Measurements from ENCODE around the gene RFC3.

RFC3 gene

GRCh38 chr13:33875618-33876401 is 57.9 kb downstream of the RFC3 start:
- H3K27me3 ChIP-seq (ENCODE audit: control insufficient read depth, insufficient read depth, low read length, poor library complexity, severe bottlenecking): no peaks in the 10 kb centered on the region
- no peak overlapping the region for H3K27ac ChIP-seq (ENCODE audit: insufficient read depth, low read depth, low read length, poor library complexity, severe bottlenecking)
- no peaks in the 10 kb centered on the region for H3K36me3 ChIP-seq (ENCODE audit: control insufficient read depth, insufficient read depth, low read length)
- no peaks in the 10 kb centered on the region for H3K9me3 ChIP-seq (ENCODE audit: control insufficient read depth, low read length)
- no peak overlapping the region for H3K4me3 ChIP-seq (ENCODE audit: insufficient read depth, low read depth, low read length)
- 76 to 85% methylated on average over 9 to 10 of the region's 10 CpGs for WGBS, 2 experiments
- peaks cover 5% of the 10 kb centered on the region for H3K4me1 ChIP-seq (ENCODE audit: control insufficient read depth, insufficient read depth, low read length)

GRCh38 chr13:33876716-33877394 is 58.9 kb downstream of the RFC3 start:
- no peaks in the 10 kb centered on the region for H3K36me3 ChIP-seq (ENCODE audit: control insufficient read depth, insufficient read depth, low read length)
- H3K27ac ChIP-seq (ENCODE audit: insufficient read depth, low read depth, low read length, poor library complexity, severe bottlenecking): no peak overlapping the region
- no peaks in the 10 kb centered on the region for H3K9me3 ChIP-seq (ENCODE audit: control insufficient read depth, low read length)
- 93% methylated on average over 3 to 5 of the region's 5 CpGs for WGBS, 2 experiments
- no peaks in the 10 kb centered on the region for H3K27me3 ChIP-seq (ENCODE audit: control insufficient read depth, insufficient read depth, low read length, poor library complexity, severe bottlenecking)
- H3K4me1 ChIP-seq (ENCODE audit: control insufficient read depth, insufficient read depth, low read length): peaks cover 5% of the 10 kb centered on the region
- H3K4me3 ChIP-seq (ENCODE audit: insufficient read depth, low read depth, low read length): no peak overlapping the region

GRCh38 chr13:33879118-33879517 is 61.2 kb downstream of the RFC3 start:
- H3K27me3 ChIP-seq (ENCODE audit: control insufficient read depth, insufficient read depth, low read length, poor library complexity, severe bottlenecking): no peaks in the 10 kb centered on the region
- no peaks in the 10 kb centered on the region for H3K9me3 ChIP-seq (ENCODE audit: control insufficient read depth, low read length)
- H3K27ac ChIP-seq (ENCODE audit: insufficient read depth, low read depth, low read length, poor library complexity, severe bottlenecking): no peak overlapping the region
- 86 to 88% methylated on average over 2 of the region's 2 CpGs for WGBS, 2 experiments
- H3K4me3 ChIP-seq (ENCODE audit: insufficient read depth, low read depth, low read length): no peak overlapping the region
- peaks cover 5% of the 10 kb centered on the region for H3K4me1 ChIP-seq (ENCODE audit: control insufficient read depth, insufficient read depth, low read length)
- no peaks in the 10 kb centered on the region for H3K36me3 ChIP-seq (ENCODE audit: control insufficient read depth, insufficient read depth, low read length)

GRCh38 chr13:33882804-33883203 is 64.9 kb downstream of the RFC3 start:
- H3K4me1 ChIP-seq (ENCODE audit: control insufficient read depth, insufficient read depth, low read length): no peaks in the 10 kb centered on the region

GRCh38 chr13:33884531-33885220 is 66.7 kb downstream of the RFC3 start:
- no peak overlapping the region for H3K27ac ChIP-seq (ENCODE audit: insufficient read depth, low read depth, low read length, poor library complexity, severe bottlenecking)
- no peaks in the 10 kb centered on the region for H3K27me3 ChIP-seq (ENCODE audit: control insufficient read depth, insufficient read depth, low read length, poor library complexity, severe bottlenecking)
- no peaks in the 10 kb centered on the region for H3K36me3 ChIP-seq (ENCODE audit: control insufficient read depth, insufficient read depth, low read length)
- 89 to 91% methylated on average over 10 to 11 of the region's 11 CpGs for WGBS, 2 experiments
- no peak overlapping the region for H3K4me3 ChIP-seq (ENCODE audit: insufficient read depth, low read depth, low read length)
- no peaks in the 10 kb centered on the region for H3K4me1 ChIP-seq (ENCODE audit: control insufficient read depth, insufficient read depth, low read length)
- no peaks in the 10 kb centered on the region for H3K9me3 ChIP-seq (ENCODE audit: control insufficient read depth, low read length)

More at GRCh38 chr13:33882804-33883203, 64.9 kb downstream of the RFC3 start:
- Histone ChIP-seq H3K27ac (ENCODE audit: insufficient read depth, low read depth, low read length, poor library complexity, severe bottlenecking) (no peak overlapping the region), H3K9me3 (ENCODE audit: control insufficient read depth, low read length) (no peaks in the 10 kb centered on the region), H3K4me3 (ENCODE audit: insufficient read depth, low read depth, low read length) (no peak overlapping the region), H3K27me3 (ENCODE audit: control insufficient read depth, insufficient read depth, low read length, poor library complexity, severe bottlenecking) (no peaks in the 10 kb centered on the region), H3K36me3 (ENCODE audit: control insufficient read depth, insufficient read depth, low read length) (no peaks in the 10 kb centered on the region)

All from ectodermal cell (in vitro differentiated cells).